NCI-H1092 (cell line): ENCODE measurements around the gene HSD11B1L.
A peak's percentile ranks its signal among the peaks of the same experiment; 100 is the strongest.

ENCODE experiments used
- DNase-seq: peaks from one replicate; lab custom pipeline; 2025; lab: John Stamatoyannopoulos, UW

The HSD11B1L gene

DNA sequence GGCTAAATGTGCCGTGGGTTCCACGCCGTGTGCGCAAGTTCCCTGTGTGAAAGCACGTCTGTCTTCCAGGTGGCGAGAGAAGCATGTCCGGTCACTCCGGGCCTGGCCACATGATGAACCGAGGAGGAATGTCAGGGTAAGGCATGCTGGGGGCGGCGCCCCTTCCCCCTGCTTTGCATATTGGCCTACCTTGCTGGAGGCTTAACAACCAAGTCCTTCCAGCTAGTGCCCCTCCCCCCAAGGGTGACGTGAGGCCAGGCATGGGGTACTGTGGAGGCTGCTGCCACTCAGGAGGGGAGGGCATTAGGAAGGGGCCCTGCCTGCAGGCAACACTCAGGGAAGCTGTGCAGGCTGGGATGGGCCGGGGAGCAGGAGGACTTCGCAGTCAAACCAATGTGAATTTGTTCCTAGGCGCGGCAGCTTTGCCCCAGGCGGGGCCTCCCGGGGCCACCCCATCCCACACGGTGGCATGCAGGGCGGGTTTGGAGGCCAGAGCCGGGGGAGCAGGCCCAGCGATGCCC is 13.0 kb upstream of the HSD11B1L start:
- no peak for DNase-seq

GRCh38 chr19:5669212-5669611 is 11.6 kb upstream of the HSD11B1L start:
- no peak for DNase-seq

DNA sequence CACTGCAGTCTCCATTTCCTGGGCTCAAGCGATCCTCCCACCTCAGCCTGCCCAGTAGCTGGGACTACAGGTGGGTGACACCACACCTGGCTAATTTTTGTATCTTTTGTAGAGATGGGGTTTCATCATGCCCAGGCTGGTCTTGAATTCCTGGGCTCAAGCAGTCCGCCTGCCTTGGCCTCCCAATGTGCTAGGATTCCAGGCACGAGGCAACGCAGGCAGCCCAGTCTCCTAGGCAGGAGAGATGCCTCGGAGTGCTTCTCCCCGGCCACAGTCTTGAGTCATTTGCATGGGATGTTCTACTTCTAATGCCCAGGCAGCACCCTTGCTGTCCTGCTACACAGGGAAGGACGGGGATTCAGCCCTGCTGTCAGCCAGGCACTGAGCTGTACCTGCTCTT is 9.2 kb upstream of the HSD11B1L start:
- no peak for DNase-seq

- no peak for DNase-seq
Observed at GRCh38 chr19:5672708-5673459, 7.9 kb upstream of the HSD11B1L start.

GRCh38 chr19:5673752-5674151 is 7.1 kb upstream of the HSD11B1L start:
- no peak for DNase-seq

GRCh38 chr19:5674714-5675113 is 6.1 kb upstream of the HSD11B1L start:
- DNase-seq: no peak

DNA sequence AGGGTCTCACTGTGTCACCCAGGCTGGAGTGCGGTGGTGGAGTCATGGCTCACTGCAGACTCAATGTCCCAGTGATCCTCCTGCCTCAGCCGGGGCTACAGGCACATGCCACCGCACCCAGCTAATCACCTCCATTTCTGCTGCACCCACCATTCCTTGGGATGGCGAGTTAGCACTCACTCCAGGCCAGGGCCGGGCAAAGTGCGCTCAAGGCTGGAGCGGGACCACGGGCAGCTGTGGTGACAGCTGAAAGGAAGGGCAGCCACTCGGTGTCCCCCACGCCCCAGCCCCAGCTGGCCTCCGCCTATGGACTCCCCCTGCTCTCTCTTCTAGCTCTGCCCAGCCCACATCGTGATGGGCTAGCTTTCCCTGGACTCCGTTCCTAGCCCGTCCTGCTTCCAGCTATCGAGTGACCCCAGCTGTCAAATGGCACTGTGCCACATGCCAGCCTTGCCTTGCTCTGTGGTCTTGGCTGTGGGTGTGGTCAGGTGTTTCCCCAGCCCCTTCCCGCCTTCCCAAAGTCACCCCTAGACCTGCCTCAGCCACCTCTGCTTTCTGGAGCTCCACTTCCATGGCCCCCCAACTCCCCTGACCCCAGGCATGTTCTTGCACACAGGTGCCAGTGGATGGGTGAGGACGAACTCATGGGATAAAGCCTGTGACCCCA is 4.6 kb upstream of the HSD11B1L start:
- DNase-seq: no peak

GRCh38 chr19:5676772-5677105 is 4.1 kb upstream of the HSD11B1L start:
- no peak for DNase-seq

DNA sequence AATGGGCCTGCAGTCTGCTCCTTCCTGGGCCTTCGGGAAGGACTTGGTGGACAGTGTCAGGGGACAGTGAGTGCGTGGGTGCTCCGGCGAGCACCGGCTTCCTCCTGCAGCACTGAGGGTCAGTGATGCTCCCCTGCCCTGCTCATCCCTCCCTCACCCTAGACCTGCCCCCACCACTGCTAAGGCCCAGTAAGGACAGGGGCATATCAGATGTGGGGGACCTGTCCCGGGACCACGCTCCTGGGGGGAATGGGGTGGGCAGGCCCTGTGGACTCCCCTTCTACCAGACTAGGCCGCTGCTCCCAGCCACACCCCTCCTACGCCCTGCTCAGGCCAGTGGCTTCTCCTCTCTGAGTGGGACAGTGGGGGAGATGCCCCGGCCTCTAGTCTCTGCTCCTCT is 3.7 kb upstream of the HSD11B1L start:
- no peak for DNase-seq

GRCh38 chr19:5677580-5677979 is 3.2 kb upstream of the HSD11B1L start:
- no peak for DNase-seq

DNA sequence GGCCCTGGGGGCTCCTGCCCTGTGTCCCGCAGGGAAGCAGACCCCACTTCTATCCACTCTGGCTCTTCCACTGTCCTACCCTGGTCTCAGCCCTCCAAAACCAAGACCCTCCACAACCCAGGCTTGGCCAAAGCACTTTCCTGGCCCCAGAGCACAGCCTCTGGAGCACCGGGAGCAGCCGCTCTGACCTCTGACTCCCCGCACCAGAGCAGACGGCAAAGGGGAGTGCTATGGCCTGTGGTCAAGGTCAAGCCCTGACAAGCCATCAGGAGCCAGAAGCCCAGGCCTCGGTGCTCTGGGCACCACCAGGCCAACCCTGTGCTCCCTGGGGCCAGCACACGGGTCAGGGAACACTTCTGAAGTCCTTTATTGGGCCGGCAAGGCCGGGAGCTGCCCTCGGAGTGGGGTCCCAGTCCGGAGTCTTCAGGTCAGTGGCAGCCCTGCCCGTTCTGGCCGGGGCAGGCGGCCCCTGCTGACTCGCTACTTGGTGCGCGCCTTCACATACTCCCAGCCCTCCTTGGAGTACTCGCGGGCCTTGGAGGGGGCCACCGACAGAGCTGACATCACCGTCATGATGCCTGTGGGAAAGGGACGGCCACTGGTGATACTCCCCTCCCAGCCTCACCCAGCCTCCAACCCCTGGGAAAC is 2.6 kb upstream of the HSD11B1L start:
- no peak for DNase-seq

DNA sequence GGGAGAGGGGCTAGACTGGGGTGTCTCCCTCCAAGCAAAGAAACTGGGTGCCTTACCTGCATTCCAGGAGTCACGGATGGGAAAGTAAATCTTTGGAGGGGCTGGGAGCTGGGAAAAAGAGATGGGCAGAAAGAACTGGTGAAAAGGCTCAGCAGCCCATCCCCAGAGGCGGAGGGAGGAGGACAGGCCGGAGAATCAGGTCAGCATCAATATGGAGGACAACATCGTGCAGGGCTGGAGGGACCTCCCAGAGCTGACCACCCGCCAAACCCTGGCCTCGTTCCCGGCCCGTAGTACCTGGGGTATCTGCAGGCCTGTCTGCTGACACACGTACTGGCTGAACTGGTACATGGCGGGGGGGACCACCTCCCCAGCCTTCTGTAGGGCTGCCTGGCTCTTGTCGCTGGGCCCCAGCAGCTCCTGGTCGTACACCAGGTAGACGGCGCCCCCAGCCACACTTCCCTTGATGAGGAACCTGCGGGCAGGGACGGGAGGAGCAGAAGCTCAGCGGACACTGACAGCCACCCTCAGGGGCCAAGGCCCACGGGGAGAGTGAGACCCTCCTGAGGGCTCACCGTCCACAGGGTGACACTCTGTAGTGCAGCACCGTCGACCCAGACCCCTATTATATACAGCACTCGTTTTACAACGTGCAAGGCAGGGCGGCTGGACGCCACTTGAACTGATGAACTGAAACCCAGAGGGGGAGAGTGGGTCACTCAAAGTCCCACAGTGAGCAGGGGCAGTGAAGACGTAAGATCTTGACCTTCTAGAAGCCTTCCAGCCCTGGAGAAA is 1.3 kb upstream of the HSD11B1L start:
- DNase-seq: no peak

GRCh38 chr19:5680084-5680436 is 767 bp upstream of the HSD11B1L start:
- no peak for DNase-seq

DNA sequence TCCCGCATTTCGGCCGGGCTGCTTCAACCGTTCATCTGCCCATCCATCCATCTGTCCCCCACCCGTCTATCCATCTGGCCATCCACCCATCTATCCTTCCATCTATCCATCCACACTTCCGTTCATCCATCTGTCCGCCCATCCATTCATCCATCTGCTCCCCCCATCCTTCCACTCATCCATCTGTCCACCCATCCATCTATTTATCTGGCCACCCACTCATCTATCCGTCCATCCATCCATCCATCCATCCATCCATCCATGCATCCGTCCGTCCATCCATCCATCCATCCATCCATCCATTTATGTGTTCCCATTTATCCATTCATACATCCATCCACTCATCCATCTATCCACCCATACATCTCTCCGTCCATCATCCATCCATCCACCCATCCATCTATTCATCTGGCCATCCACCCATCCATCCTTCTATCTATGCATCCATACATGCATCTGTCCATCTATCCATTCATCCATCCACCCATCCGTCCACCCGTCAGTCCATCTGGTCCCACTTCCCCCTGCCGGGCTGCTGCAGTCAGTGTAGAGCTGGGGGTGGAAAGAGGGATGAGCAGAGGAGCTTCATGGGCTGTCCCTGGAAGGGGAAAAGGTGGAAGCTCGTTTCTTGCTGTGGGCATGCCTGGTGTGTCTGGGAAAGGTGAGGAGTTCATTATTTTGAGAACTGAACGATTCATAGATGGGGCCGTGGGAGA is 722 bp downstream of the HSD11B1L start:
- DNase-seq: no peak

- DNase-seq: no peak
Observed at GRCh38 chr19:5682107-5682482, 1.3 kb downstream of the HSD11B1L start.

DNA sequence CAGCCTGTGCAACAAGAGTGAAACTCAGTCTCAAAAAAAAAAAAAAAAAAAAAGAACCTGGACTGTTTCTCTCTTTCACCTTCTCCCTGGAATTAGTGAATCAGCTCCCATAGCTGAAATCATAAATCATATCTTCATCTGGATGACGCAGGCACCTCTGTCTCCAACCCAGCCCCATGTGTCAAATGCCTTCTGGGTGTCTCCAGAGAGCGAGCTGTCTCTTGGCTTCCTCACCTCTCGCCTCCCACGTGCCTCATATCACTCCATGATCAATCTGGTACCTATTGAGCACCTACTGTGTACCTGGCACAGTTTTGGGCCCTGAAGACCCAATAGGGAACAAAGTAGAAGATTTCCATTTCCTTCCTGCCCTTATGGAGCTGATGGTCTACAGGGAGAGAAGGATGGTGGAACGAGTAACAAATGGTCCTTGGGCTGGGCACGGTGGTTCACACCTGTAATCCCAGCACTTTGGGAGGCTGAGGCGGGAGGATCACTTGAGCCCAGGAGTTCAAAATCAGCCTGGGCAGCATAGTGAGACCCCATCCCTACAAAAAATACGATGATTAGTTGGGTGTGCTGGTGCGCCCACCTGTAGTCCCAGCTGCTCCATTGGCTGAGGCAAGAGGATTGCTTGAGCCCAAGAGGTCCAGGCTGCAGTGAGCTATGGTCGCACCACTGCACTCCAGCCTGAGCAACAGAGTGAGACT is 2.5 kb downstream of the HSD11B1L start:
- no peak for DNase-seq

DNA sequence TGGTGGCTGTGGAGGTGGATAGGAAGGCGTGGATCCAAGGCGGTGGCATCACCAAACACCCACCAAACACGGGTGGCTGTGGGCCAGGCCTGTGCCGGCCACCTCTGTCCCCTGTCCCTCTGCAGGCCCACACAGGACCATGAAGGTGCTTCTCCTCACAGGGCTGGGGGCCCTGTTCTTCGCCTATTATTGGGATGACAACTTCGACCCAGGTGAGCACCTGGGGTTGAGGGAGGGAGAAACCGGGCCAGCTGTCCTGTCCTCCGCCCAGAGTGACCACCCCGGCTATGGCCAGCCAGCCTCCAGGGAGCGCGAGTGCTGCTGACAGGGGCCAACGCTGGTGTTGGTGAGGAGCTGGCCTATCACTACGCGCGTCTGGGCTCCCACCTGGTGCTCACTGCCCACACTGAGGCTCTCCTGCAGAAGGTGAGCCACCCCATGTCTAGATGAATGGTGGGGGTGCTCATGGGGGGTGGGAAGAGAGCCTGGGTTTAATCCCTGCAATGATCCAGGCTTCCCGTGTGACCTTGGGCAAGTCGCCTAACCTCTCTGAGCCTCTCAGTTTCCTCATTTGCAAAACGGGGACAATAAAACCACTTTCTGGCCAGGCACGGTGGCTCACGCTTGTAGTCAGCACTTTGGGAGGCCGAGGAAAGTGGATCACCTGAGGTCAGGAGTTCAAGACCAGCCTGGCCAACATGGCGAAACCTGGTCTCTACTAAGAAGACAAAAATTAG is 4.0 kb downstream of the HSD11B1L start:
- no peak for DNase-seq

- no peak for DNase-seq
Observed at GRCh38 chr19:5686326-5686646, 5.5 kb downstream of the HSD11B1L start.

DNA sequence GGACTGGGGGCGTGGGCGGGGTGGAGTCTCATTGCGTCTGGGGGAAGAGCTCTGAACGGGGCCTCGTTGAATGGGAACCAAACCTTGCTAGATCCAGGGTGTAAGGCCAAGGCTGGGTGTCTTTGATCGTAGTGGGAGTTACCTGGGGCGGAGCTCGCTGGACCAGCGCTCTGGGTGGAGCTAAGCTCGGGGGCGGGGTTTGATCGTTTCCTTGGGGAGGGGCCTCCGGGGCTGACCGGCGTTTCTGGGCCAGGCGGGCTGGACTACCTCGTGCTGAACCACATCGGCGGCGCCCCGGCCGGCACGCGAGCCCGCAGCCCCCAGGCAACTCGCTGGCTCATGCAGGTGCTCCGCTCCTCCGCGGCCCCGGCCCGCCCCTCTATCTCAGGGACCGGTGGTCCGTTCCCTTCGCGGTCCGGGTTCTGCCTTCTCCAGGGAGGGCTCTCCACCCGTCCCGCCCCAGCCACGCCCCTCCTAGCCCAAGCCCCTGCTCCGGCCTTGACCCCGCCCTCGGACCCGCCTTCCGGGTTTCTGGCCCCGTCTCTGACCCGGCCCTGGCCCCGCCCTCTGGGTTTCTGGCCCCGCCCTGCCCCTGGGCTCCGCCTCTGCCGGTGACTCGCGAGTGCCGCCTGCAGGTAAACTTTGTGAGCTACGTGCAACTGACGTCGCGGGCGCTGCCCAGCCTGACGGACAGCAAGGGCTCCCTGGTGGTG is 6.0 kb downstream of the HSD11B1L start:
- peak; percentile 94 for DNase-seq
